DND-41 (cell line): ENCODE results near the gene LDAF1.

ENCODE experiments used
- ATAC-seq: fragments of 200-7000 bp; cut with Tn5 transposase; 3 replicates; pipeline ENCODE4 v1.9.1; 2021; ENCODE audit warnings: low read depth; ENCODE audit not compliant: insufficient read depth
- DNase-seq: peaks from one replicate; pipeline ENCODE4 v3.0.0-alpha.2; 2020
- H2AFZ ChIP-seq: 2 replicates; pipeline ENCODE4 v1.6.0; 2012; ENCODE audit warnings: low read depth, low read length
- H3K27ac ChIP-seq: 2 replicates; pipeline ENCODE4 v1.5.1; 2012; ENCODE audit warnings: low read length, inconsistent platforms
- H3K27me3 ChIP-seq: fragments of 200-600 bp; sonication (generic); 2 replicates; pipeline ENCODE4 v1.6.0; 2012; ENCODE audit warnings: low read length, mild to moderate bottlenecking, inconsistent platforms; ENCODE audit not compliant: insufficient read depth, poor library complexity
- H3K36me3 ChIP-seq: 2 replicates; pipeline ENCODE4 v1.5.1; 2012; ENCODE audit warnings: low read length, inconsistent platforms; ENCODE audit not compliant: insufficient read depth
- H3K4me1 ChIP-seq: 2 replicates; pipeline ENCODE4 v1.5.1; 2012; ENCODE audit warnings: mild to moderate bottlenecking, low read length; ENCODE audit not compliant: insufficient read depth
- H3K4me2 ChIP-seq: 2 replicates; pipeline ENCODE4 v1.6.0; 2012; ENCODE audit warnings: mild to moderate bottlenecking, moderate library complexity, low read length, inconsistent platforms; ENCODE audit not compliant: insufficient read depth
- H3K4me3 ChIP-seq, 2 experiments: fragments of 200-600 bp in 1 of 2; shearing (Covaris generic) in 1 of 2; 2 replicates each; pipeline ENCODE4 v1.5.1; 2012 to 2016; ENCODE audit warnings: inconsistent platforms in 2 of 2, low read length in 2 of 2, mild to moderate bottlenecking in 2 of 2, low read depth in 1 of 2, moderate library complexity in 1 of 2
- H3K79me2 ChIP-seq: 2 replicates; pipeline ENCODE4 v1.6.0; 2012; ENCODE audit warnings: low read length, inconsistent platforms; ENCODE audit not compliant: insufficient read depth
- H3K9ac ChIP-seq: 2 replicates; pipeline ENCODE4 v1.6.0; 2012; ENCODE audit warnings: low read depth, mild to moderate bottlenecking, inconsistent platforms, low read length, moderate library complexity
- H3K9me3 ChIP-seq: 2 replicates; pipeline ENCODE4 v1.5.1; 2012; ENCODE audit warnings: low read length, moderate library complexity, mild to moderate bottlenecking, inconsistent platforms; ENCODE audit not compliant: insufficient read depth, severe bottlenecking
- H4K20me1 ChIP-seq: 2 replicates; pipeline ENCODE4 v1.6.0; 2012; ENCODE audit warnings: low read length; ENCODE audit not compliant: insufficient read depth
- EZH2 ChIP-seq: IDR thresholded peaks from 3 replicates; pipeline ENCODE4 v1.6.1; 2012; ENCODE audit warnings: borderline replicate concordance, low read depth, mild to moderate bottlenecking, moderate library complexity, low read length, inconsistent platforms; ENCODE audit not compliant: severe bottlenecking
- TF ChIP-seq, protein P1 (sequence below): IDR thresholded peaks from 2 replicates; pipeline ENCODE4 v1.5.1; 2012; ENCODE audit warnings: borderline replicate concordance, low read length, moderate library complexity, mild to moderate bottlenecking; ENCODE audit not compliant: poor library complexity, severe bottlenecking; ENCODE audit errors: extremely low read depth

The LDAF1 gene

DNA sequence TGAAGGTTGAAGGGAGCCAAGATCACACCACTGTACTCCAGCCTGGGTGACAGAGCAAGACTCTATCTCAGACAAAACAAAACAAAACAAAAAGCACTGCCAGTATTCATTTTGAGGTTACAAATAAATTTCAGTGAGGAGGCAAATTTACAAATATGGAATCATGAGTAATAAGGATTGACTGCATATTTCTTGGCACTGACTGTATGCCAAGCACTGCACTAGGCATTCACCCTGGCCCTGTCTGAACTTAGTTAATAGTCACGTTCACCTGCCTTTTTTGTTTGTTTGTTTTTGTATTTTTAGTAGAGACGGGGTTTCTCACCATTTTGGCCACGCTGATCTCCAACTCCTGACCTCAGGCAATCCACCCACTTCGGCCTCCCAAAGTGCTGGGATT is 5.1 kb downstream of the LDAF1 start:
- ATAC-seq (no peak), DNase-seq (no peak)
- H3K4me3 ChIP-seq, result no peak overlapping the region
- no peak overlapping the region for H3K9ac ChIP-seq
- no peak overlapping the region for H3K4me2 ChIP-seq
- H3K4me1 ChIP-seq, result peaks cover 18% of the 10 kb centered on the region
- TF ChIP-seq, protein P1, sequence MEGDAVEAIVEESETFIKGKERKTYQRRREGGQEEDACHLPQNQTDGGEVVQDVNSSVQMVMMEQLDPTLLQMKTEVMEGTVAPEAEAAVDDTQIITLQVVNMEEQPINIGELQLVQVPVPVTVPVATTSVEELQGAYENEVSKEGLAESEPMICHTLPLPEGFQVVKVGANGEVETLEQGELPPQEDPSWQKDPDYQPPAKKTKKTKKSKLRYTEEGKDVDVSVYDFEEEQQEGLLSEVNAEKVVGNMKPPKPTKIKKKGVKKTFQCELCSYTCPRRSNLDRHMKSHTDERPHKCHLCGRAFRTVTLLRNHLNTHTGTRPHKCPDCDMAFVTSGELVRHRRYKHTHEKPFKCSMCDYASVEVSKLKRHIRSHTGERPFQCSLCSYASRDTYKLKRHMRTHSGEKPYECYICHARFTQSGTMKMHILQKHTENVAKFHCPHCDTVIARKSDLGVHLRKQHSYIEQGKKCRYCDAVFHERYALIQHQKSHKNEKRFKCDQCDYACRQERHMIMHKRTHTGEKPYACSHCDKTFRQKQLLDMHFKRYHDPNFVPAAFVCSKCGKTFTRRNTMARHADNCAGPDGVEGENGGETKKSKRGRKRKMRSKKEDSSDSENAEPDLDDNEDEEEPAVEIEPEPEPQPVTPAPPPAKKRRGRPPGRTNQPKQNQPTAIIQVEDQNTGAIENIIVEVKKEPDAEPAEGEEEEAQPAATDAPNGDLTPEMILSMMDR, result no peak
- TF ChIP-seq EZH2, result no peak
- peaks cover 34% of the 10 kb centered on the region for H3K36me3 ChIP-seq
- H3K27me3 ChIP-seq, result no peaks in the 10 kb centered on the region
- no peaks in the 10 kb centered on the region for H3K9me3 ChIP-seq
- peaks cover 6% of the 10 kb centered on the region; the same call in 1 of the 2 replicates for H3K79me2 ChIP-seq
- H4K20me1 ChIP-seq, result no peaks in the 10 kb centered on the region
- no peak overlapping the region for H2AFZ ChIP-seq
- no peak overlapping the region for H3K27ac ChIP-seq

DNA sequence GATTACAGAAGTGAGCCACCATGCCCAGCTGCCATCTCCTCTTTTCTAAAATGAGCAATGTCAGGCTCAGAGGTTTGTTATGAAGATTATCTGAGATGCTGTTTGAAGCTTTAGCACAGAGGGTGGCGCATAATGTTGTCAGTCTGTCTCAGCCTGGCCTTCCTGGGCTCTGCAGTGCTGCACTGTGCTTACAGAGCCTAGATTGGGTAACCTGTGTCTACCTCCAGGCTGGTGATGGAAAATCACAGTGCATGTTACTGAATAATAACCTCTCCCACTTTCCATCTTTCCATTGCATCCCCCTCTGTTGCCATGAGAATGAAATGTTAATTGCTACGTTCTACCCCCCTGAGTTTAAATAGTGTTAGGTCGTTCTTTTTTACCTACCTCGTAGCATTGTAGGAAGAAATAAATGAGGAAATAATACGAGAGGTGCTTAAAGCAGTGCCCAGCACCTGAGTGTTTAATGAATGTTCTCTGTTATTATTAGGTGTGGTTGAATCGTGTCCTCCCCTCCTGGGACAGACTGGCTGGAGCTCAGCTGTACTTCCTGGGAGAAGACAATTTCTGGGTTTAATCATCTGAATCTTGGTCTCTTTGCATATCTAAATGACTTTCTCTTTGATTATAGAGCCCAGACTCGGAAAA is 6.2 kb downstream of the LDAF1 start:
- H3K36me3 ChIP-seq, result peaks cover 34% of the 10 kb centered on the region

DNA sequence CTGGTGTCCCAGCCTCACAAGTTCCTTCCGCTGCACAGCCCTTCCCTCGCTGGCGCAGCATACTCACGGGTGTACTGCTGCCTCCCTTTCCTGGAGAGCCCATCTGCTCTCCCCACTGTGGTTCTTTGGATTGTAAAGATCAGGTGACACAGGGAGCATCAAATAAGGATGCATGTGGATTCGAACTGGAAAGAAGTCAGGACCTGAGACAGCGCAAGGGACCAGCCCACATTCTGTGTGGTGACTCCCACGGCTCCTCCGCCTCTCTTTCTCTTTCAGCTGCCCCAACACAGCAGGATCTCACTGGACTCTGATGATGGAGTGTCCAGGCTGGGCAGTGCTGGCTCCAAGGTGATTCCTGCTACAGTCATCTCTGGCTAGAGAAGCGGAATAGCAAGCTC is 8.1 kb downstream of the LDAF1 start:
- no peak overlapping the region for H3K27ac ChIP-seq
- no peaks in the 10 kb centered on the region for H3K4me1 ChIP-seq
- no peaks in the 10 kb centered on the region for H3K79me2 ChIP-seq
- H3K9ac ChIP-seq, result no peak overlapping the region
- H3K4me2 ChIP-seq, result no peak overlapping the region
- H3K9me3 ChIP-seq, result no peaks in the 10 kb centered on the region
- H2AFZ ChIP-seq, result no peak overlapping the region
- peaks cover 41% of the 10 kb centered on the region for H3K36me3 ChIP-seq
- no peak overlapping the region for H3K4me3 ChIP-seq
- 0 out of 3 replicates have a peak, but pooled peaks have one; percentile 24 for ATAC-seq
- no peaks in the 10 kb centered on the region for H4K20me1 ChIP-seq
- H3K27me3 ChIP-seq, result no peaks in the 10 kb centered on the region
- TF ChIP-seq, protein P1, result no peak
- TF ChIP-seq EZH2, result no peak
- no peak for DNase-seq

More for the DNA sequence above, 6.2 kb downstream of the LDAF1 start:
- ATAC-seq, result no peak
- no peaks in the 10 kb centered on the region; the same call in 1 of the 2 replicates for H3K79me2 ChIP-seq
- no peak overlapping the region for H3K9ac ChIP-seq
- no peak overlapping the region for H2AFZ ChIP-seq
- H3K4me1 ChIP-seq, result peaks cover 9% of the 10 kb centered on the region
- H4K20me1 ChIP-seq, result no peaks in the 10 kb centered on the region
- H3K27ac ChIP-seq, result no peak overlapping the region
- no peaks in the 10 kb centered on the region for H3K27me3 ChIP-seq
- TF ChIP-seq EZH2, result no peak
- TF ChIP-seq, protein P1, result no peak
- no peak for DNase-seq
- H3K9me3 ChIP-seq, result no peaks in the 10 kb centered on the region
- H3K4me2 ChIP-seq, result no peak overlapping the region
- no peak overlapping the region for H3K4me3 ChIP-seq
